ENCODE measurements around the gene KLF2. TPM values are rescaled to one million over a fixed set of nuclear protein-coding genes. Genes with fewer than 3 reads are reported as not detected.

The KLF2 gene
- total RNA-seq, 6 experiments from 2014 or later = 26.4 to 36.8 (median 32.4) TPM

DNA sequence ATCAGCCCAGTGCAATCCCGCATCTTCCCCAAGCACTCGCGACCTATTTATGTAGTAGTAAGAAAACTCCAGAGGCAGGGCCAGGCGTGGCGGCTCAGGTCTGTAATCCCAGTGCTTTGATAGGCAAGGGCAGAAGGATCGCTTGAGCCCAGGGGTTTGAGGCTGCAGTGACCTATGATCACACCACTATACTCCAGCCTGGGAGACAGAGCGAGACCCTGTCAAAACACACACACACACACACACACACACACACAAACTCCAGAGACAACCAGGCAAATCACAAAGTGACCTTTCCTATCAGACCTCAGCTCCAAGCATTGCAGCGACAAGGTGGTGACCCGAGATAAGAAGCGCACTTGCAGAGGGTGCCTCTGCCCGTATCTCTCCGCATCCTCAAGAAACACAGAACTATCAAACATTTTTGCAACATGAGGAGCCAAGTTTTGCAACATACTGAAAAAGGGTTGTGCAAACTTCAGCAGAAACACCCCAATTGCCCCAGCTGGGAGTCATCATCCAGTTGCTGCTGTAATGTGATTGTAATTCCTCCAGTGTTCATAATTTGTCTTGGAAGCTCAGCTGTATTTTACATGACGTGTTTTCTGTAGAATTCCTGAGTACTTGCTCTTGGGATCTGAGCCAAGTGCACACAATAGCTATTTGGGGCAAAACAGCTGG, 8.7 kb upstream of the KLF2 start:
- TF ChIP-seq, protein P1, sequence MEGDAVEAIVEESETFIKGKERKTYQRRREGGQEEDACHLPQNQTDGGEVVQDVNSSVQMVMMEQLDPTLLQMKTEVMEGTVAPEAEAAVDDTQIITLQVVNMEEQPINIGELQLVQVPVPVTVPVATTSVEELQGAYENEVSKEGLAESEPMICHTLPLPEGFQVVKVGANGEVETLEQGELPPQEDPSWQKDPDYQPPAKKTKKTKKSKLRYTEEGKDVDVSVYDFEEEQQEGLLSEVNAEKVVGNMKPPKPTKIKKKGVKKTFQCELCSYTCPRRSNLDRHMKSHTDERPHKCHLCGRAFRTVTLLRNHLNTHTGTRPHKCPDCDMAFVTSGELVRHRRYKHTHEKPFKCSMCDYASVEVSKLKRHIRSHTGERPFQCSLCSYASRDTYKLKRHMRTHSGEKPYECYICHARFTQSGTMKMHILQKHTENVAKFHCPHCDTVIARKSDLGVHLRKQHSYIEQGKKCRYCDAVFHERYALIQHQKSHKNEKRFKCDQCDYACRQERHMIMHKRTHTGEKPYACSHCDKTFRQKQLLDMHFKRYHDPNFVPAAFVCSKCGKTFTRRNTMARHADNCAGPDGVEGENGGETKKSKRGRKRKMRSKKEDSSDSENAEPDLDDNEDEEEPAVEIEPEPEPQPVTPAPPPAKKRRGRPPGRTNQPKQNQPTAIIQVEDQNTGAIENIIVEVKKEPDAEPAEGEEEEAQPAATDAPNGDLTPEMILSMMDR (IDR thresholded peaks at IDR 0.05) = no peak
- no peaks in the 10 kb centered on the region for H3K36me3 Mint-ChIP-seq (ENCODE audit: low read depth)
- no peaks in the 10 kb centered on the region; the same call in 1 of the 2 replicates for H3K9me3 Mint-ChIP-seq
- peaks cover 3% of the 10 kb centered on the region for H3K27me3 Mint-ChIP-seq (ENCODE audit: insufficient read depth)
- peak overlapping the region; percentile 68 for H3K27ac Mint-ChIP-seq
- H3K4me1 Mint-ChIP-seq (ENCODE audit: low read depth) = peaks cover 22% of the 10 kb centered on the region
- DNase-seq = peak; percentile 98
- H3K4me3 Mint-ChIP-seq = peak overlapping the region; percentile 65

DNA sequence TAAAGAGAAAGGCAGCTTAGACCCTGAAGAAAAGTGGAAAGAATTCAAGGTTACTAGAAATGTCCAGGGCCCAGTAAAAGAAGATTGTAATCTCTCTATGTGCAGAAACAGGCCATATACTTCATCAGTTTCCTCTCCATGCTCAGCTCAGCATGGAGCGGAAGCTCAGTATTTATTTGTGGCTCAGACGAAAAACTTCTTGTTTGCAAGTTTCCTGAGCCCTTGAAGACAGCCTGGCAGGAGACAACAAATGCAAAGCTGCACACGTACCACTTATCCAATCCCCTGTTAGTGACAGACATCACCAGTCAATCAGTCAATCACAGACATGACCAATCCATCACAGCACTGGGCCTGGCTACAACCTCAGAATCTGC, 8.1 kb upstream of the KLF2 start:
- Mint-ChIP-seq H3K36me3 (ENCODE audit: low read depth) (no peaks in the 10 kb centered on the region), H3K4me1 (ENCODE audit: low read depth) (peaks cover 22% of the 10 kb centered on the region), H3K4me3 (no peak overlapping the region; the same call in 1 of the 2 replicates), H3K27me3 (ENCODE audit: insufficient read depth) (peaks cover 3% of the 10 kb centered on the region), H3K27ac (peak overlapping the region; percentile 68), H3K9me3 (no peaks in the 10 kb centered on the region; the same call in 1 of the 2 replicates)
- TF ChIP-seq, protein P1 (IDR thresholded peaks at IDR 0.05) = no peak
- no peak for DNase-seq

DNA sequence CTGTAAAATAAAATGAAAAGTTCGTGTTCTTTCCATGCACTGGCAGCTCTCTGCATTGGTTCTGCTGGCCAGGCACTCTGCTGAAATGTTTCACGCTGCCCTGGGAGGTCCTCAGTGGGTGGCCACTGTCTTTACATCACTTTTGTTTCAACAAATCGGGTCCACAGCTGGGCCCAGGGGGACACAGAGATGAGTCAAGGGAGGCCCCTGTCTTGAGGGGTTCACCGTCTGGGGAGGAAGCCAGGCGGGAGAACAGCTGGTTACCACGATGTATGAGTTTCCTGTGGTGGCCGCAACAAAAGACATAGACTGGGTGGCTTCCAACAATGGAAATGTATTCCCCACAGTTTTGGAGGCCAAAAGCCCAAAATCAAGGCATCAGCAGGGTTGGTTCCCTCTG, 5.1 kb upstream of the KLF2 start:
- TF ChIP-seq, protein P1 (IDR thresholded peaks at IDR 0.05) = no peak
- Mint-ChIP-seq H3K4me3 (no peak overlapping the region), H3K4me1 (ENCODE audit: low read depth) (peaks cover 17% of the 10 kb centered on the region), H3K27ac (no peak overlapping the region), H3K9me3 (no peaks in the 10 kb centered on the region; the same call in 1 of the 2 replicates), H3K36me3 (ENCODE audit: low read depth) (no peaks in the 10 kb centered on the region), H3K27me3 (ENCODE audit: insufficient read depth) (no peaks in the 10 kb centered on the region)
- no peak for DNase-seq

DNA sequence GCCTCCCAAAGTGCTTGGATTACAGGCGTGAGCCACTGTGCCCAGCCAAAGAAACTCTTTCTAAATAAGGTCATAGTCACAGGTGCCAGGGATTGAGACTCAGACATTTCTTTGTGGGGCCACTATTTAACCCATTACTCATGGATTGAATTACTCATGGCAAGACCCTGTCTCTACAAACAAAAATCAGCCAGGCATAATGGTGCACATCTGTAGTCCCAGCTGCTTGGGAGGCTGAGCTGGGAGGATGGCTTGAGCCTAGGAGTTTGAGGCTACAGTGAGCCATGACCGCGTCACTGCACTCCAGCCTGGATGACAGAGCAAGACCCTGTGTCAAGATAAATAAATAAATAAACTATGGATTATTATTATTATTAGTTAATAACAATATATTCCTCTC, 3.6 kb upstream of the KLF2 start:
- TF ChIP-seq, protein P1 (IDR thresholded peaks at IDR 0.05) = no peak
- peaks cover 3% of the 10 kb centered on the region for H3K9me3 Mint-ChIP-seq
- H3K27me3 Mint-ChIP-seq (ENCODE audit: insufficient read depth) = peaks cover 6% of the 10 kb centered on the region
- H3K27ac Mint-ChIP-seq = no peak overlapping the region
- H3K4me1 Mint-ChIP-seq (ENCODE audit: low read depth) = peaks cover 11% of the 10 kb centered on the region
- H3K4me3 Mint-ChIP-seq = no peak overlapping the region
- DNase-seq = no peak
- peaks cover 2% of the 10 kb centered on the region for H3K36me3 Mint-ChIP-seq (ENCODE audit: low read depth)

DNA sequence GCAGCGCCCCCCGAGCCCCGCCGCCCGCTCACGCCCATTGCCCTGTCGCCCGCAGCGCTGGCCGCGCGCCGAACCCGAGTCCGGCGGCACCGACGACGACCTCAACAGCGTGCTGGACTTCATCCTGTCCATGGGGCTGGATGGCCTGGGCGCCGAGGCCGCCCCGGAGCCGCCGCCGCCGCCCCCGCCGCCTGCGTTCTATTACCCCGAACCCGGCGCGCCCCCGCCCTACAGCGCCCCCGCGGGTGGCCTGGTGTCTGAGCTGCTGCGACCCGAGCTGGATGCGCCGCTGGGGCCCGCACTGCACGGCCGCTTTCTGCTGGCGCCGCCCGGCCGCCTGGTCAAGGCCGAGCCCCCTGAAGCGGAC, 518 bp downstream of the KLF2 start:
- H3K27ac Mint-ChIP-seq = peak overlapping the region; percentile 43; the same call in 1 of the 2 replicates

More for the DNA sequence above, 518 bp downstream of the KLF2 start:
- no peak for DNase-seq
- Mint-ChIP-seq H3K27me3 (ENCODE audit: insufficient read depth) (peaks cover 39% of the 10 kb centered on the region), H3K4me1 (ENCODE audit: low read depth) (peaks cover 39% of the 10 kb centered on the region), H3K36me3 (ENCODE audit: low read depth) (peaks cover 39% of the 10 kb centered on the region), H3K9me3 (peaks cover 14% of the 10 kb centered on the region), H3K4me3 (peak overlapping the region; percentile 75)
- TF ChIP-seq, protein P1 (IDR thresholded peaks at IDR 0.05) = peak; percentile 70
